ENCODE results near the gene XPO6.

DNA sequence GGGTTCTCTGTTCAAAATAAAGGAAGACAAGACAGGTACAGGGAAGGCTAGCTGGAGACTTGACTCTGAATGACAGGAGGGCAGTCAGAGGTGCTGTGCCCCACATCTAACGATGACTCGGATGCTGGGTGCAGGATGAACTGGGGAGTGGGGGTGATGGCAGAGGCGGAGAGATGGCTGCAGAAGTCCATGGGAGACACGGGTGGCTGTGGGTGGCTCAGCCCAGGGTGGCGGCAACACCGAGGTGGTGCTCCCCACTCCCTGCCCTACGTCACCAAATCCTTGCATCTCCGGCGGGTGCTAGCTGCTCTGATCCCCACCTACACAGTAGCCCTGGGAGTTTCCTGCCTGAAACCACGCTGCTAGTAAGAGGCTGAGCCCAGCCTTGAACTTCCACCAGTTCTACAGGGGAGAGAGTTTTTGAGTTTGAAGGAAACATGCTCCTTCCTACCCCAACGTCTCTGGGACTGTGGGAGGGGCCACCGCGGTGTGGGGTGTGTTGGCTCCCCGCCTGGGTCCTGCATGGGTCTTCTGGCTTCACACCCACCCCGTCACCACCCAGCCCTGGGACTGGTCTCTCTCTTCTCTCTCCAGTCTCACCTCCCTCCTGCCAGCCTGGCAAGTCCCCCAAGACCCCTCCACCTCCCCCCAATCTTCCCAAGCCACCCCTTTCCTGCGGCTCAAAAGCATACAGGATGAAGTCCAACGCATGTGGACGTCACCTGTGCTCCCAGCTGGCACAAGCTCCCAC is 152.8 kb downstream of the XPO6 start:
- no peak for TF ChIP-seq POLR2A (IDR thresholded peaks at IDR 0.05)
- TF ChIP-seq, protein P1, sequence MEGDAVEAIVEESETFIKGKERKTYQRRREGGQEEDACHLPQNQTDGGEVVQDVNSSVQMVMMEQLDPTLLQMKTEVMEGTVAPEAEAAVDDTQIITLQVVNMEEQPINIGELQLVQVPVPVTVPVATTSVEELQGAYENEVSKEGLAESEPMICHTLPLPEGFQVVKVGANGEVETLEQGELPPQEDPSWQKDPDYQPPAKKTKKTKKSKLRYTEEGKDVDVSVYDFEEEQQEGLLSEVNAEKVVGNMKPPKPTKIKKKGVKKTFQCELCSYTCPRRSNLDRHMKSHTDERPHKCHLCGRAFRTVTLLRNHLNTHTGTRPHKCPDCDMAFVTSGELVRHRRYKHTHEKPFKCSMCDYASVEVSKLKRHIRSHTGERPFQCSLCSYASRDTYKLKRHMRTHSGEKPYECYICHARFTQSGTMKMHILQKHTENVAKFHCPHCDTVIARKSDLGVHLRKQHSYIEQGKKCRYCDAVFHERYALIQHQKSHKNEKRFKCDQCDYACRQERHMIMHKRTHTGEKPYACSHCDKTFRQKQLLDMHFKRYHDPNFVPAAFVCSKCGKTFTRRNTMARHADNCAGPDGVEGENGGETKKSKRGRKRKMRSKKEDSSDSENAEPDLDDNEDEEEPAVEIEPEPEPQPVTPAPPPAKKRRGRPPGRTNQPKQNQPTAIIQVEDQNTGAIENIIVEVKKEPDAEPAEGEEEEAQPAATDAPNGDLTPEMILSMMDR (IDR thresholded peaks at IDR 0.05) = no peak
